PC-9 (cell line): Measurements from ENCODE around the gene ZNG1C. TPM values are rescaled to one million over a fixed set of nuclear protein-coding genes. Genes with fewer than 3 reads are reported as not detected.
"Not testable (repeated sequence)": the region's sequence is repeated elsewhere in the genome, so short reads cannot be mapped to it uniquely, and the experiment has no call there.

ENCODE experiments used
- BruUV-seq: library from RNA; stranded (reverse); fragments of 400-500 nt; replicated peaks from 2 replicates; lab custom pipeline; 2021; lab: Mats Ljungman, UMichigan
- CTCF ChIA-PET: fragments of 300-600 bp; sonication (Branson Sonifier 250); formaldehyde crosslinking; loops from one replicate; lab custom pipeline; 2022; ENCODE audit warnings: antibody characterized with exemption; lab: Charles Lee
- POLR2A ChIA-PET: fragments of 300-600 bp; sonication (Branson Sonifier 250); formaldehyde crosslinking; loops from one replicate; lab custom pipeline; 2022; ENCODE audit warnings: antibody characterized with exemption; ENCODE audit not compliant: unreplicated experiment; lab: Charles Lee
- DNase-seq, 2 experiments: peaks; one replicate each; pipeline versions ENCODE4 v3.0.0 to v3.0.0-alpha.2; 2015 to 2022; ENCODE audit warnings: mixed read lengths in 1 of 2
- H2AFZ ChIP-seq: fragments of 200-600 bp; sonication (generic); 2 replicates; pipeline ENCODE4 v1.8.1; 2017; ENCODE audit warnings: antibody characterized with exemption
- H3F3A ChIP-seq: fragments of 200-600 bp; sonication (generic); 2 replicates; pipeline ENCODE4 v1.8.1; 2017; ENCODE audit warnings: antibody characterized with exemption, mild to moderate bottlenecking, low read depth; ENCODE audit not compliant: insufficient read depth
- H3K27ac ChIP-seq: fragments of 200-600 bp; sonication (generic); 2 replicates; pipeline ENCODE4 v1.6.1; 2016; ENCODE audit warnings: mixed run types
- H3K27me3 ChIP-seq: fragments of 200-600 bp; sonication (generic); 2 replicates; pipeline ENCODE4 v1.6.1; 2016; ENCODE audit warnings: low read depth, mixed run types; ENCODE audit not compliant: insufficient read depth
- H3K36me3 ChIP-seq: fragments of 200-600 bp; sonication (generic); 2 replicates; pipeline ENCODE4 v1.6.1; 2016; ENCODE audit warnings: low read depth, mixed run types
- H3K4me1 ChIP-seq: fragments of 200-600 bp; sonication (generic); replicated peaks from 2 replicates; pipeline ENCODE4 v1.6.1; 2016; ENCODE audit warnings: mixed run types; ENCODE audit not compliant: insufficient read depth
- H3K4me2 ChIP-seq: fragments of 200-600 bp; sonication (generic); 2 replicates; pipeline ENCODE4 v1.6.1; 2017; ENCODE audit warnings: mixed run types
- H3K4me3 ChIP-seq: fragments of 200-600 bp; sonication (generic); 2 replicates; pipeline ENCODE4 v1.6.1; 2016; ENCODE audit warnings: mixed run types
- H3K79me2 ChIP-seq: fragments of 200-600 bp; sonication (generic); 2 replicates; pipeline ENCODE4 v1.6.1; 2017; ENCODE audit warnings: low read depth, mixed run types
- H3K9me2 ChIP-seq: fragments of 200-600 bp; sonication (generic); 2 replicates; pipeline ENCODE4 v1.8.1; 2017; ENCODE audit warnings: mild to moderate bottlenecking; ENCODE audit not compliant: insufficient read depth
- H3K9me3 ChIP-seq: fragments of 200-600 bp; sonication (generic); 2 replicates; pipeline ENCODE4 v1.8.1; 2016; ENCODE audit warnings: low read depth; ENCODE audit not compliant: insufficient read depth
- H4K20me1 ChIP-seq: fragments of 200-600 bp; sonication (generic); 2 replicates; pipeline ENCODE4 v1.8.1; 2017; ENCODE audit not compliant: insufficient read depth
- intact Hi-C: fragments of 100-400 bp; cut with micrococcal nuclease; formaldehyde crosslinking; loops from one replicate; pipeline ENCODE4 v1.10.0; 2022; ENCODE audit not compliant: unreplicated experiment
- total RNA-seq: library from RNA; stranded (reverse); gene quantifications from 2 replicates; pipeline ENCODE4 v1.2.3, GENCODE V29; 2021

Gene ZNG1C
- total RNA-seq, 1 experiment from 2014 or later: 40.5 TPM

GRCh38 chr9:68324518-68324917, 82.7 kb downstream of the ZNG1C start:
- H3K79me2 ChIP-seq, H4K20me1 ChIP-seq, CTCF ChIA-PET, H2AFZ ChIP-seq, H3K9me3 ChIP-seq, BruUV-seq, H3K27me3 ChIP-seq, H3K27ac ChIP-seq, DNase-seq, H3K36me3 ChIP-seq, H3F3A ChIP-seq, H3K4me2 ChIP-seq, H3K4me1 ChIP-seq, POLR2A ChIA-PET, H3K9me2 ChIP-seq, intact Hi-C loops, H3K4me3 ChIP-seq: not testable (repeated sequence)

GRCh38 chr9:68329106-68329505, 87.3 kb downstream of the ZNG1C start:
- H3K9me3 ChIP-seq, H3K36me3 ChIP-seq, H3K4me3 ChIP-seq, H3K27ac ChIP-seq, DNase-seq, intact Hi-C loops, H3K4me2 ChIP-seq, H3K4me1 ChIP-seq, H4K20me1 ChIP-seq, POLR2A ChIA-PET, H2AFZ ChIP-seq, H3K9me2 ChIP-seq, H3F3A ChIP-seq, CTCF ChIA-PET, H3K79me2 ChIP-seq, BruUV-seq, H3K27me3 ChIP-seq: not testable (repeated sequence)

- H2AFZ ChIP-seq, intact Hi-C loops, BruUV-seq, H3K9me2 ChIP-seq, H3K27ac ChIP-seq, H3K27me3 ChIP-seq, DNase-seq, POLR2A ChIA-PET, H4K20me1 ChIP-seq, H3K4me3 ChIP-seq, CTCF ChIA-PET, H3K4me2 ChIP-seq, H3K9me3 ChIP-seq, H3K36me3 ChIP-seq, H3K4me1 ChIP-seq, H3F3A ChIP-seq, H3K79me2 ChIP-seq: not testable (repeated sequence)
These were observed 88.9 kb downstream of the ZNG1C start for GRCh38 chr9:68330531-68331173.

GRCh38 chr9:68332122-68332521, 90.3 kb downstream of the ZNG1C start:
- H3K27me3 ChIP-seq, BruUV-seq, H3K4me2 ChIP-seq, DNase-seq, H2AFZ ChIP-seq, H4K20me1 ChIP-seq, H3K27ac ChIP-seq, CTCF ChIA-PET, H3F3A ChIP-seq, H3K4me1 ChIP-seq, H3K9me3 ChIP-seq, H3K36me3 ChIP-seq, intact Hi-C loops, H3K4me3 ChIP-seq, H3K79me2 ChIP-seq, POLR2A ChIA-PET, H3K9me2 ChIP-seq: not testable (repeated sequence)

- CTCF ChIA-PET, BruUV-seq: not testable (repeated sequence)
These were observed 94.2 kb downstream of the ZNG1C start for GRCh38 chr9:68335935-68336334.

GRCh38 chr9:68336639-68337339, 95.0 kb downstream of the ZNG1C start:
- CTCF ChIA-PET, H3K9me2 ChIP-seq, H3F3A ChIP-seq, H3K27me3 ChIP-seq, POLR2A ChIA-PET, H2AFZ ChIP-seq, H3K4me1 ChIP-seq, H4K20me1 ChIP-seq, H3K9me3 ChIP-seq, H3K79me2 ChIP-seq, H3K36me3 ChIP-seq, H3K4me2 ChIP-seq, intact Hi-C loops, H3K27ac ChIP-seq, H3K4me3 ChIP-seq, DNase-seq, BruUV-seq: not testable (repeated sequence)

More at GRCh38 chr9:68335935-68336334, 94.2 kb downstream of the ZNG1C start:
- H3K4me2 ChIP-seq, H4K20me1 ChIP-seq, H3K4me3 ChIP-seq, H3K9me2 ChIP-seq, H3K79me2 ChIP-seq, DNase-seq, H3K9me3 ChIP-seq, H3K27ac ChIP-seq, H2AFZ ChIP-seq, intact Hi-C loops, H3F3A ChIP-seq, H3K4me1 ChIP-seq, H3K27me3 ChIP-seq, H3K36me3 ChIP-seq, POLR2A ChIA-PET: not testable (repeated sequence)

GRCh38 chr9:68338000-68338399, 96.2 kb downstream of the ZNG1C start:
- H3K27me3 ChIP-seq, CTCF ChIA-PET, POLR2A ChIA-PET, intact Hi-C loops, H3K4me3 ChIP-seq, DNase-seq, H3K4me1 ChIP-seq, H3K36me3 ChIP-seq, H3K9me3 ChIP-seq, H4K20me1 ChIP-seq, H3F3A ChIP-seq, H3K9me2 ChIP-seq, H3K4me2 ChIP-seq, H2AFZ ChIP-seq, BruUV-seq, H3K27ac ChIP-seq, H3K79me2 ChIP-seq: not testable (repeated sequence)
